Epithelial cell of esophagus (primary cell): Measurements from ENCODE around the gene MAOA.

Experiments used
- DNase-seq: peaks from one replicate; pipeline ENCODE4 v3.0.0; 2010; ENCODE audit warnings: low read depth
- H3K4me3 ChIP-seq: 2 replicates; pipeline ENCODE4 v1.5.1; 2011; ENCODE audit warnings: mild to moderate bottlenecking, low read length, control low read depth
- TF ChIP-seq, protein P1 (sequence below): IDR thresholded peaks from 2 replicates; pipeline ENCODE4 v1.5.1; 2011; ENCODE audit warnings: low read depth, mild to moderate bottlenecking, low read length, control low read depth, inconsistent platforms; ENCODE audit not compliant: insufficient read depth; ENCODE audit errors: missing control alignments

The MAOA gene

DNA sequence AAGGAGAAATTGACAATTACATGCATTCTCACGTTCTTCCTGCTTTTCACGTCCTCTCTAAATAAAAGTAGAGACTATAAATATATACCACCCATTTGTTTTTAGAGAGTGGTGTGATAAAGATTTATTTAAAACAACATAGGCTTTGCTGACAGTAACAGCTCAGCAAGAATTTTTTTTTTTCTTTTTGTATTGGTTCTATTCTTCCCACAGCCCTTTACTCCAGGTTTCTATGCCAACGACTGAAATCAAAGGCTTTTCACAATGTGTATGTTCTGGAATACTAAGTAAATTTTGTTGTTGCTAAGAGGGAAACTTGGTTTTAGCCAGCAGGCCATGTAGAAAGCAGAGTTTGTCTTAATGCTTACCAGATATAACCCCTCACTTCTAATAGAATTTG lies 43.4 kb downstream of the MAOA start:
- no peak for DNase-seq
- H3K4me3 ChIP-seq: no peak overlapping the region
- TF ChIP-seq, protein P1, sequence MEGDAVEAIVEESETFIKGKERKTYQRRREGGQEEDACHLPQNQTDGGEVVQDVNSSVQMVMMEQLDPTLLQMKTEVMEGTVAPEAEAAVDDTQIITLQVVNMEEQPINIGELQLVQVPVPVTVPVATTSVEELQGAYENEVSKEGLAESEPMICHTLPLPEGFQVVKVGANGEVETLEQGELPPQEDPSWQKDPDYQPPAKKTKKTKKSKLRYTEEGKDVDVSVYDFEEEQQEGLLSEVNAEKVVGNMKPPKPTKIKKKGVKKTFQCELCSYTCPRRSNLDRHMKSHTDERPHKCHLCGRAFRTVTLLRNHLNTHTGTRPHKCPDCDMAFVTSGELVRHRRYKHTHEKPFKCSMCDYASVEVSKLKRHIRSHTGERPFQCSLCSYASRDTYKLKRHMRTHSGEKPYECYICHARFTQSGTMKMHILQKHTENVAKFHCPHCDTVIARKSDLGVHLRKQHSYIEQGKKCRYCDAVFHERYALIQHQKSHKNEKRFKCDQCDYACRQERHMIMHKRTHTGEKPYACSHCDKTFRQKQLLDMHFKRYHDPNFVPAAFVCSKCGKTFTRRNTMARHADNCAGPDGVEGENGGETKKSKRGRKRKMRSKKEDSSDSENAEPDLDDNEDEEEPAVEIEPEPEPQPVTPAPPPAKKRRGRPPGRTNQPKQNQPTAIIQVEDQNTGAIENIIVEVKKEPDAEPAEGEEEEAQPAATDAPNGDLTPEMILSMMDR: no peak

DNA sequence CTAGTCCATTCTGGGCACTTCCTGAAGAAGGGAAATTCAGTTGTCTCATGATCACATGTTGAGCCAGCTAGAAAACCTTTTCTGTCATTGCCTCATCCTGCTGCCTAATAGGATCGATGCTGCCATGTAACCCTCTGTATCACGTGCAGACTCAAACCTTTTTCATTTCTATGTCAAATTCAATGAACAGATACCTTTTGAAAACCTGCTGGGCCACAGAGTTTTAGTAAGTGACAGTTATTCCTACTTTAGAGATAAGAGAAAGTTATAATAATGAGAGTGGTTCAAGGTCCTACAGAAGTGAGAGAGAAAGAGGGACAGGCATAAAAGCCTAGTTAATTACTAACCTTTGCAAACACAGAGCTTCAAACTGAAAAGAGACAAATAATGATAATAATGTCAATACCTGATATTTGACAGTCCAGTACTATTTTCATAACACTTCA lies 46.0 kb downstream of the MAOA start:
- no peak for DNase-seq
- no peak overlapping the region for H3K4me3 ChIP-seq
- TF ChIP-seq, protein P1: no peak

- TF ChIP-seq, protein P1: no peak
- DNase-seq: no peak
- no peak overlapping the region for H3K4me3 ChIP-seq
Measured at GRCh38 chrX:43702660-43703059, 46.6 kb downstream of the MAOA start.

DNA sequence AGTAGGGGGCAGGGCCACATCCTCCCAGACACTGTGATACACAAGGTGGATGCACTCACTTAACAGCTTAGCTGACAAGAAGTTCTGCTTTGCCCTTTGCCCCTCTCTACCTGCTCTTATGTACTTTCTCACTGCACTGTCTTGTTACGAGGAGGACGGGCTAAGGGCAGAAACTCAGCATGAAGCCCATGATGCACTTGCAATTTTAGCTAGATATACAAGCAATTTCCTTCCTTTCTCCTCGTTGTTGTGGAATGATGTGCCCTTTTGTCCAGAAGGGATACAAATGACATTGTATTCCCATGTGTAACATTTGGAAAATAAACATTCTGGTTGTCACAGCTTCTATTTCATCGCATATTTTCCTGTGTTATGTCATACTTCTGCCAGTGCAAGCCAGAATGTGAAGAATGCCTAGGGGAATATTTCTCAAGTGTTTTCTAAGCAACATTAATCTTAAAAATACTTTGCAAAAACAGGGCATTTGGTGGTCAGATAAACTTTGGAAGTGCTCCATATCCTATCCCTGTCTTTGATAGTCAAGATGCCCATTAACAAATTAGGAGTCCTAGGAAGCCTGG lies 47.2 kb downstream of the MAOA start:
- H3K4me3 ChIP-seq: no peak overlapping the region
- peak; percentile 61 for DNase-seq
- TF ChIP-seq, protein P1: no peak

DNA sequence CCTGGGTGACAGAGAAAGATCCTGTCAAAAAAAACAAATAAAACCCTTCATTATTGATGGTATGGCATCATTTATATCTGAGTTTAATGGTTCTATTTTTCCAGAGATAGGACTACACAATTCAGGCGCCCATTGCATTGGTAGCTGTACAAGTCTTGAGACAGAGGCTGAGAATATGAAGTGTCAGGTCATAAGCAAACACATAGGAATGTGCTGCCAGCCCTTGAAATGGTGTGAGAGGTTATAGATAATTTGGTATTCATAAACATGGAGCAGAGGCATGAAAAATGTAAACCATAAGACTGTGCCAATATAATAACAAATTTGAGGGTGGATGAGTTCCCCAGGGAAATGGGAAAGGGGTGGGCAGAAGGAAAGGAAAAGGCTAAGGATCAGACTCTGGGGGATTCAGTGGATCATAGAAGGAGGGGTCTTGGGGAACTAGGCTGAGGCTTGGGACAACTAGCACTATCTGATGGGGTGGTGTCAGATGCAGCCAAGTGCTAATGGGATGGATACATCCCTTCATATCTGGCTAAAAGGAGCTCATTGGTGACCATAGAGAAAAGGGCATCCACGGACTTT lies 50.8 kb downstream of the MAOA start:
- TF ChIP-seq, protein P1: no peak
- H3K4me3 ChIP-seq: no peak overlapping the region
- no peak for DNase-seq

- TF ChIP-seq, protein P1: no peak
- DNase-seq: no peak
- H3K4me3 ChIP-seq: no peak overlapping the region
Measured at GRCh38 chrX:43707812-43708548, 51.9 kb downstream of the MAOA start.
